Adrenal gland (tissue), 5 donors: ENCODE measurements around the gene SLC9A9.

ENCODE experiments used
- CTCF ChIP-seq, 6 experiments: fragments of 450-650 bp in 4 of 6; fragments of 200-600 bp in 2 of 6; sonication (generic) in 1 of 6; IDR thresholded peaks; 1 replicate in 5 of 6; 2 replicates in 1 of 6; pipeline versions ENCODE4 v1.5.1 to v1.8.0; 2016 to 2021; ENCODE audit warnings: antibody characterized with exemption in 6 of 6, mild to moderate bottlenecking in 2 of 6, moderate library complexity in 1 of 6
- POLR2A ChIP-seq, 2 donors: fragments of 450-650 bp; IDR thresholded peaks; one replicate each; pipeline ENCODE4 v1.6.1; 2017; ENCODE audit warnings: antibody characterized with exemption in 2 of 2, mild to moderate bottlenecking in 2 of 2, moderate library complexity in 1 of 2
- donor health status: DM: no; HTN: no; CAD: no.

- TF ChIP-seq CTCF (IDR thresholded peaks at IDR 0.05) = no peak
- no peak for TF ChIP-seq POLR2A (IDR thresholded peaks at IDR 0.05)
Observed at GRCh38 chr3:143538061-143538460, 310.2 kb downstream of the SLC9A9 start.
